Measurements from ENCODE around the gene SCN3A.

Gene SCN3A

GRCh38 chr2:165185633-165186032 is 18.2 kb downstream of the SCN3A start:
- no peak for DNase-seq

DNA sequence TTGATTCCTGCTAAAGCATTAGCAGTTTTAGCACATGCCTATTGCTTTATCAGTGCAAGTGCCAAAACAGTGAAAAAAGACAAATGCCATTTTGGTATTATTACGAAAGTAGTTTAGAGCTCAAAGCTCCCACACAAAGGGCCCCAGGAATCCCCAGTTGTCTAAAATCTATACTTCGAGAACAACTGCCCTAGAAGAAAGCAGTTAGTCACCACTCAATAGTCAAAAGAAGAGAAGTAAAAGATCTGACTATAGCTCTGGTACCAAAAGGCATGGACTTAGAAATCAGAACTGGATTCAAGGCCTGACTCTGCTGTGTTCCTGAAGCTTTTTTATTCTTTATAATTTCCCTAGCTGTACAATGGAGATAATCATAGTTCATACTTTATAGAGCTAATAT is 21.8 kb downstream of the SCN3A start:
- DNase-seq: no peak

DNA sequence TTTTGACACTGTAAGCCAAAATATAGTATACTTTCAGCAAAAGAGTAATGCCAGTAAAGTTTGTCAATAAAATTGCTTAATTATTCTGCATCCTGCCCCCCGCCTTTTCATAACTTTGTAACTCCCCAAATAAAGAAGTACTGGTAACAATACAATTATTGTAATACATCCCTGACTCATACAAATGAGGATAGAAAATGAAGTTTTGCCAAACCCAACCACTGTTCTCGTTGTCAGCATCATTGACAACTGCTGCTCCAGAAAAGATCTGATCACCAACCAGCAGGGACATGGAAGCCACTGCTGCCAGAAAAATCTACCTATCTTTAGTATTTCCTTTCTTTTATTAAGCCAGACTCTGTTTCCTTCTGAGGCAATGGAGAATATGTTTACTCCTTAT is 27.1 kb downstream of the SCN3A start:
- DNase-seq: no peak

- no peak for DNase-seq
Measured at GRCh38 chr2:165173215-165173614, 30.6 kb downstream of the SCN3A start.

GRCh38 chr2:165164201-165164600 is 39.6 kb downstream of the SCN3A start:
- DNase-seq: no peak

DNA sequence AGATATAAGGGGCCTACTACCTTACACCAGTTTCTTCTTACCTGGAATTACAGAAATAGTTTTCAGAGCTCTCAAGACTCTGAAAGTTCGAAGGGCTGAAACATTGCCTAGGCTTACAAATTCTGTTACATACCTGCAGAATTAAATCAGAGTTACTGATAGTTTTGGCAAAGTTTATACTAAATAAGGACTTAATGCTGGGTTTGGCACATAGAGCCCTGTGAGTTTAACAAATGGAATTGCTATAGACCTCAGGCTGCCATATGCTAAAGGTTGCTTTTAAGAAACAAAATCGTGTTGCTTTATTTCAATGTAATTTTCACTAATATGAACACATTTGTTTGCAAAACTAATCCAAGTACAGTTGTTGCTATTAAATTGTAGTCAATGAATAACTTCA is 40.1 kb downstream of the SCN3A start:
- no peak for DNase-seq

DNA sequence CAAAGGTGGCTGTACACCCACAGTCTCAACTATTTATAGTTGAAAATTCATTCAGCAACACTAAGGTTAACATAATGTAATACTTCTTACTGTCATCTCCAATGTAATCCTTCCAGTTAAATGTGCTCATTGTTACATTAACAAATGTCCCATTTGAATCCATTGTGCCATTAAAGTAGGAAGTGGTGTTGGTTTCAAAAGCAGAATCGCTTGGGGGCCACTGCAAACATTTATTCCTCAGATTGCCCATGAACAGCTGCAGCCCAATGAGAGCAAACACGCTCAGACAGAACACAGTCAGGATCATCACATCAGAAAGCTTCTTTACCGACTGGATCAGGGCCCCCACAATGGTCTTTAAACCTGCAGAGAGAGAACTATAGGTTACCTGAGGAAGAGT is 41.4 kb downstream of the SCN3A start:
- DNase-seq: no peak

DNA sequence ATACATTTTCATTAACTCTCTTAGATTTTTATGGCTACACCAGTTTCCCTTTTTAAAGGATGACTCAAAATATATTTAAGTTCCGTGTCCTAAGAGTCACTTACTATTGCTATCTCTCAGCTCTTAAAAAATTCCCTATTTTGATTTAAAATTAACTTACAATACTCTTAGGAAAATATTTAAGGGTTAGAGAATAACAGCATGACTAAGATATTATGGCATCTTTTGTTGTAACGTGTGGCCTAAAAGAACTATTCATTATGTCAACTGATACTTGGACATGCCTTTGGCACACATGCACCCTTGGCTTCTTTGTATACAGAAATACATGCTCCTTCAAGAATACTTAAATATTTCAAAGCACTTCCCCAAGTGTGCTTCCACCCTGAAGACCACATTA is 42.3 kb downstream of the SCN3A start:
- DNase-seq: no peak

GRCh38 chr2:165157160-165157559 is 46.7 kb downstream of the SCN3A start:
- no peak for DNase-seq

- DNase-seq: no peak
Measured at GRCh38 chr2:165155152-165155551, 48.7 kb downstream of the SCN3A start.

GRCh38 chr2:165149439-165149838 is 54.4 kb downstream of the SCN3A start:
- DNase-seq: no peak

DNA sequence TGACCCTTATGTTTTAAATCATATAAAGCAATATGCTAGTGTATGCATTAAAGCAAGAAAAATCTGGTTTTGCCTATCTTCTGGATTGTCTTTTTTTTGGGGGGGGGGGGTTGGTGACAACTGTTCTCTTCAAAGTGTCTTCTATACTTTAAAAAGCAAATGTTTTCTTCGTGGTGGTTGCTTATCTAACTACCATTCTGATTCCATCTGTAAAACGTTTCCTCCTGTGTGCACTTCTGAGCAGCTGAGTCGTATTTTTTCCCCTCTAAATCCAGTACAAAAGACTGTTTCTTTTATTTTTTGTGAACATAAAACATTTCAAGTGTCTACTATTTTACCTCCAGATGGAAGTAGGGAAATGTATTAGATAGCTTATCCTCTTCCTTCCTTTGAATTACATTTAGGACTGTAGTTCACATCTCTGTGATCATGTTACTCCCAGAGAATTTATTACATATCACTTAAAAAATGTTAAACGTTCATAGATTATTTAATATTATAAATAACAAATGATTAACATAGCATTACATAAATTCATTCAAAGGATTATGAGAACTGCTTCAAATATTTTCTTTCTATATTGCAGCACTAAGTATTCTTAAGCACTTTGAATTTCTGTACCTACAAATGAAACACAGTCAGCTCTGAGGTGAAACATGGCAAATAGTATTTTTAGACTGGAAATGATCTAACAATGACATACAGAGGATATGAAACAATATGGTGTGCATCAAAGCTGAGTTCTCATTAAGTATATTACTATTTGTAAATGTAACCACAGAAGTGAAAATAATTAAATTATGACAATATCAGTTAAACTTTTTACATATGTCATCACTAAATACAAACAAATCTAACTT is 56.4 kb downstream of the SCN3A start:
- no peak for DNase-seq

GRCh38 chr2:165144315-165144714 is 59.5 kb downstream of the SCN3A start:
- no peak for DNase-seq

- DNase-seq: no peak
Measured at GRCh38 chr2:165141601-165142354, 62.1 kb downstream of the SCN3A start.

DNA sequence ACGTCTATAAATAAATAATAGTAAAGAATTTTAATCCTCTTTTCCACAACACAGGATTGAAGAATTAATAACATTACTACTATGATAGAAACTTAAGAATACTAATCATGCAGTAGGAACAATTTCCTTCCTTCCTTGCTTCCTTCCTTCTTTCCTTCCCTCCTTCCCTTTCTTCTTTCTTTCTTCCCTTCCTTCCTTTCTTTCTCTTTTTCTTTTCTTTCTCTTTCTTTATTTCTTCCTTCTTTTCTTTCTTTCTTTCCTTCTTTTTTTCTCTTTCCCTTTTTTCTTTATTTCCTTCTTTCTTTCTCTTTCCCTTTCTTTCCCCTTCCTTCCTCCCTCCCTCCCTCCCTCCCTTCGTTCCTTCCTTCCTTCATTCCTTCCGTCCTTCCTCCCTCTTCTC is 77.6 kb downstream of the SCN3A start:
- no peak for DNase-seq

DNA sequence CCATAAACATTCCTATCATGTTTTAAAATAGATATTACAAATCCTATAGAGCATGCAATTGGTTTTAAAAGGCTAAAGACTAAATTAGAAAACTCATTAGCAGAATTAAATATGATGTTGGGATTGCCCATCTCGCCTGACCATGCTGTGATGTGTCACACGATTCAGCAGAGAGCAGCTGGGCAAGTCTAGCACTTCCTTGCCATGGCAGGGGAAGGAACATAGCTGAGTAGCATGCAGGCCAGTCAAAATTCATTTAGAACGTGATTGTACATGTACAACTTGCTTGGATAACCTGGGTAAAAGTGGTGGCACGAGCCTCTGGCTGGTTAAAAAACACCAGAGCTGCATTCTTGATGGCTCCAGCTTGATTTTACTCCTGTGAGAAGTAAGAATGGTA is 81.3 kb downstream of the SCN3A start:
- DNase-seq: no peak

GRCh38 chr2:165120740-165121467 is 82.9 kb downstream of the SCN3A start:
- no peak for DNase-seq

GRCh38 chr2:165115258-165115657 is 88.6 kb downstream of the SCN3A start:
- DNase-seq: no peak

GRCh38 chr2:165114346-165114939 is 89.4 kb downstream of the SCN3A start:
- DNase-seq: no peak

DNA sequence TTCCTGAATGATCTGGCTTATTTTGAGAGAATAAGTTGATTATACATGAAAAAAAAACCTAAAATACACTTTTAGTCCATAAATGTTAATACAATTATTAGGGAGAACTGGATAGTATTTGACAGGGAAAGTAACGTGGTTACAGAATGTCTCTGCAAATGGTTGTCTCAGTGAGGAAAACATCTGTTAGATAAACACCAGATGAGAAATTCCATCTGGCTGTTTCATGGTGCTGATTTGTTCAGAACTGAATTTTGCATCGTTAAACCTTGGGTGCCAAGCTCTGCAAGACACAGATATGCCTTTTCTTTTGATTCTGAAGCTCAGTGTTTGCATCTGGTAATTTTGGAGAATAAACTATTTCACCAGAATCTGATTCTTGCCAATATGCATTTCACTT is 90.4 kb downstream of the SCN3A start:
- DNase-seq: no peak

DNA sequence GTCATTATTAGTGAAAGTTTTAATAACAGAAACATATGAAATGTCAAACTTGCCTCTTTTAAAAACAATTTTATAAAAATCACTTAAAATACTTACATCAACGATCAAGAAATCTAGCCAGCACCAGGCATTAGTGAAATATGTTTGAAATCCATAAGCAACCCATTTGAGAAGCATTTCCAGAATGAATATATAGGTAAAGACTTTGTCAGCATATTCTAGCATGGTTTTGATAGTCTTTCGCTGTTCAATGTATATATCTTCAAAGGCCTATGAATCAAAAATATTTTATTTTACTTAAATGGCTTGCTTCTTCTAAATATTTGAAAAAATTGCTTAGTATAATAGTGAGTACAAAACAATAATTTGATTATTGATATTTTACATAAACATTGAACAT is 91.1 kb downstream of the SCN3A start:
- DNase-seq: no peak

DNA sequence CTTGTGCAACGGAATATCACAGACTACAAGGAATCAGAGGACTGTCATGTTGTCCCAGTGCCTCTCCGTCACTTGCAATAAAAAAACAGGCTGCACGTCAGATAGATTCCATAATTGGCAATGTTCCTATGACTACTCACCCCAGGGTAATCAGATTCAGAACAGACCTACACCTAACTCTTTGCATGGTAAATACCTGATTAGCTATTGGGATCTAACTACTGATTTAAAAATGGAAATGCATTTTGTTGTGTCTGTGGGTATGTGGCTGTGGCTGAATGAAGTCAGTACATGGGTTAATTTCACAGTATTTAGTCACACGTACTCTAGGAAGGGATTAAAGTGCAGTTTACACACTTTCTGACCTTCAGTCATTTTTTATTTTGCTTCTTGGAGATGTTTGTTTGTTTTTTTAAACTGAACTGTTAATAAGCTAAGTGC is 91.7 kb downstream of the SCN3A start:
- no peak for DNase-seq

GRCh38 chr2:165110394-165110793 is 93.5 kb downstream of the SCN3A start:
- no peak for DNase-seq
